Muscle layer of colon (tissue), 2 donors: ENCODE data around the gene JPT2.

Experiments used
- H3K27ac ChIP-seq: one replicate; pipeline ENCODE4 v1.7.0; 2013; ENCODE audit warnings: low read depth, mild to moderate bottlenecking, low read length, moderate library complexity
- H3K27me3 ChIP-seq, 2 donors: one replicate each; pipeline ENCODE4 v1.7.0; 2013; ENCODE audit warnings: low read length in 2 of 2, mild to moderate bottlenecking in 2 of 2; ENCODE audit not compliant: insufficient read depth in 2 of 2, control insufficient read depth in 1 of 2
- H3K36me3 ChIP-seq: one replicate; pipeline ENCODE4 v1.7.0; 2013; ENCODE audit warnings: mild to moderate bottlenecking, low read length; ENCODE audit not compliant: insufficient read depth
- H3K4me1 ChIP-seq: one replicate; pipeline ENCODE4 v1.7.0; 2013; ENCODE audit warnings: mild to moderate bottlenecking, low read length; ENCODE audit not compliant: insufficient read depth
- H3K4me3 ChIP-seq, 2 donors: one replicate each; pipeline ENCODE4 v1.7.0; 2013; ENCODE audit warnings: low read length in 2 of 2, low read depth in 1 of 2, mild to moderate bottlenecking in 1 of 2, moderate library complexity in 1 of 2
- H3K9ac ChIP-seq: one replicate; pipeline ENCODE4 v1.7.0; 2013; ENCODE audit warnings: low read length
- H3K9me3 ChIP-seq: one replicate; pipeline ENCODE4 v1.7.0; 2013; ENCODE audit warnings: mild to moderate bottlenecking, low read length
- donor health status: abdominal sarcoma.
- donor health status: Adenocarcinoma of cecum.

JPT2 gene, protein sequence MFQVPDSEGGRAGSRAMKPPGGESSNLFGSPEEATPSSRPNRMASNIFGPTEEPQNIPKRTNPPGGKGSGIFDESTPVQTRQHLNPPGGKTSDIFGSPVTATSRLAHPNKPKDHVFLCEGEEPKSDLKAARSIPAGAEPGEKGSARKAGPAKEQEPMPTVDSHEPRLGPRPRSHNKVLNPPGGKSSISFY

DNA sequence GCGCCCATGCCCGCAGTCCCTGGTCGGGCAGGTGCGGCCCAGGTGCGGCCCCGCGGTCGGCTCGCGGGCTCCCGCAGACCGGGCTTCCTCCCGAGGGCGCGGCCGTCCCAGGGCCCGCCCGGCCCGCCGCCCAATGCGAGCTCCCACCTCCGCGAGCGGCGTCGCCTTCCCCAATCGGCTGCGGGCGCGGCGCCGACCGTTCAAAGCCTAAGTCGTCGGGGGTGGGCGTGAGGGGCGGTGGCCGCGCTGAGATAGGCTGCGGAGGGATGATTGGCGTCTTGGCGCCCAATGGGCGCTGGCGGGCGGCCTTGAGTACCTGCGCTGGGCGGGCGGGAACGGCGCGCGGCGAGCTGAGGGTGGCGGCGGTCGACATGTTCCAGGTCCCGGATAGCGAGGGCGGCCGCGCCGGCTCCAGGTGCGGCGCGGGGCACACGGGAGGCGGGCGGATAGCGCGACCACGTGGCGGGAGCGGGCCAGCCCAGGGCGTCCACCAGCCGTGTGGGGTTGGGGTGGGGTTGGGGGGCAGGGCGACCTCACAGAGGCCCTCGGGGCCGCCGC lies at the start of gene JPT2:
Gene JPT2, plus strand, starts transcription at position 338 of the 558 bp plus-strand sequence. Its CDS starts 34 bp downstream, at position 372.
- peak within 1 kb of the TSS; percentile 61 to 89 for H3K4me3 ChIP-seq
- H3K9ac ChIP-seq, result no peak within 1 kb of the TSS
- H3K27ac ChIP-seq, result peak within 1 kb of the TSS; percentile 21
- no peaks in the 10 kb centered on the region for H3K27me3 ChIP-seq
- H3K9me3 ChIP-seq, result no peaks in the 10 kb centered on the region
- H3K4me1 ChIP-seq, result peaks cover 9% of the 10 kb centered on the region
- peaks cover 21% of the 10 kb centered on the region for H3K36me3 ChIP-seq

- Histone ChIP-seq H3K4me1 (no peaks in the 10 kb centered on the region), H3K27me3 (no peaks in the 10 kb centered on the region), H3K36me3 (peaks cover 56% of the 10 kb centered on the region), H3K27ac (no peak overlapping the region), H3K9me3 (no peaks in the 10 kb centered on the region), H3K4me3 (no peak overlapping the region), H3K9ac (no peak overlapping the region)
Measured at GRCh38 chr16:1630450-1631213, 47.4 kb upstream of the JPT2 start.

DNA sequence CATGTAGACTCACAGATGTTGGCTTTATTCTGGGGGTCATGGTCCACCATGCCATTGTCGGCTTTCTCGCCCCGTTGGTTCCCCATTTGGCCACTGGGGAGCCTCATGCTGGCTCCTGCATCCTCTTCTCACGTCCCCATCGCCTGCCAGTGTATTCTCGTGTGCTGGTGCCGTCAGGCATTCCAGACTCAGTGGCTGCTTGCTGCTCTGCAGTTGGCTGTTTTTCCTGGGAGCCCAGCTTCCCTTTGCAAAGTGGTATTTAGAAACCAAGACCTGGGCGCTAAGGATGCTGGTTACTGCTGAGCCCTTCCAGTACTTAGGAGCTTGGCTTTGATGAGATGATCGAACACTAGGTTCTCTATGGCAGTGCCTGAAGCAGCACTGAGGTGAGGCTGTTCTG lies 46.8 kb upstream of the JPT2 start:
- Histone ChIP-seq H3K9ac (no peak overlapping the region), H3K4me3 (no peak overlapping the region), H3K27me3 (no peaks in the 10 kb centered on the region), H3K36me3 (peaks cover 53% of the 10 kb centered on the region), H3K9me3 (no peaks in the 10 kb centered on the region), H3K4me1 (no peaks in the 10 kb centered on the region), H3K27ac (no peak overlapping the region)

GRCh38 chr16:1631931-1632637 lies 46.0 kb upstream of the JPT2 start:
- peaks cover 47% of the 10 kb centered on the region for H3K36me3 ChIP-seq
- no peak overlapping the region for H3K4me3 ChIP-seq
- H3K9me3 ChIP-seq, result no peaks in the 10 kb centered on the region
- no peak overlapping the region for H3K27ac ChIP-seq
- H3K27me3 ChIP-seq, result no peaks in the 10 kb centered on the region
- no peaks in the 10 kb centered on the region for H3K4me1 ChIP-seq
- H3K9ac ChIP-seq, result no peak overlapping the region

DNA sequence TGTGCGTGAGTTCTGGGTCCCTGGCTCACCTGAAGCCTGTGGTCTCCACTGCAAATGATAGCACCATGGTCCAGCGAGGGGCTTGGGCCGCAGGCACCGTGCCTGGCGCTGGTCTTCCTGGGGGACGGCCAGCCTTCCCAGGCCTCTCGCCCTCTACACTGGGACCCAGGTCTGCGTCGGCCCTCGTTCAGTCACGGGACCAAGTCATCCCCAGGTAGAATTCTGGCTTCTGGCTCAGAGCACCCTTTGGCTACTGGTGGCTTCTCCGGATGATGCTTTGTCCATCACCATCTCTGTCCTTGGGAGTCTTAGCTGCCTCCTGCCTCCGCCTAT lies 45.5 kb upstream of the JPT2 start:
- no peaks in the 10 kb centered on the region for H3K9me3 ChIP-seq
- H3K4me3 ChIP-seq, result no peak overlapping the region
- H3K4me1 ChIP-seq, result no peaks in the 10 kb centered on the region
- H3K27me3 ChIP-seq, result no peaks in the 10 kb centered on the region
- H3K27ac ChIP-seq, result no peak overlapping the region
- peaks cover 49% of the 10 kb centered on the region for H3K36me3 ChIP-seq
- H3K9ac ChIP-seq, result no peak overlapping the region

- H3K27me3 ChIP-seq, result no peaks in the 10 kb centered on the region
- no peak overlapping the region for H3K27ac ChIP-seq
- H3K9me3 ChIP-seq, result no peaks in the 10 kb centered on the region
- no peaks in the 10 kb centered on the region for H3K4me1 ChIP-seq
- H3K9ac ChIP-seq, result no peak overlapping the region
- H3K36me3 ChIP-seq, result peaks cover 56% of the 10 kb centered on the region
- H3K4me3 ChIP-seq, result no peak overlapping the region
Measured at GRCh38 chr16:1633310-1633709, 44.8 kb upstream of the JPT2 start.

- Histone ChIP-seq H3K27ac (no peak overlapping the region), H3K36me3 (peaks cover 61% of the 10 kb centered on the region), H3K4me3 (no peak overlapping the region), H3K27me3 (no peaks in the 10 kb centered on the region), H3K4me1 (no peaks in the 10 kb centered on the region), H3K9me3 (no peaks in the 10 kb centered on the region), H3K9ac (no peak overlapping the region)
Measured at GRCh38 chr16:1634541-1634940, 43.5 kb upstream of the JPT2 start.

DNA sequence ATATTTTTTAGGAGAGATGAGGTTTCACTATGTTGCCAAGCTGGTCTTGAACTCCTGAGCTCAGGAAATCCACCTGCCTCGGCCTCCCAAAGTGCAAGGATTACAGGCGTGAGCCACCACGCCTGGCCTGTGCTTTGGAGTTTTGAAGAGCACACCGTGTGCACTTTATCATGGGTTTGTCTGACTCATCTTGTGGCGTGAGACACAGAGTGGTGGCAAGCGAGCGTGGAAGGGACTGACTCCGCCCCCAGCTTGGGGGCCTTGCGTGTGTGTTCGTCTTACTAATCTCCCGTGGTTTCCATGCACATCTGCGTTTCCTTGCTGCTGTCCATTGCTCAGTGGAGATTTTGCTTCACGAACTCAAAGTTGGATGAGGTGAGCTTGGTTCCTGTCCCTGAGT lies 43.0 kb upstream of the JPT2 start:
- Histone ChIP-seq H3K36me3 (peaks cover 64% of the 10 kb centered on the region), H3K9ac (no peak overlapping the region), H3K9me3 (no peaks in the 10 kb centered on the region), H3K27ac (no peak overlapping the region), H3K4me1 (no peaks in the 10 kb centered on the region), H3K27me3 (no peaks in the 10 kb centered on the region), H3K4me3 (no peak overlapping the region)

- Histone ChIP-seq H3K4me1 (no peaks in the 10 kb centered on the region), H3K27ac (no peak overlapping the region), H3K9ac (no peak overlapping the region), H3K27me3 (no peaks in the 10 kb centered on the region), H3K9me3 (no peaks in the 10 kb centered on the region), H3K36me3 (peaks cover 76% of the 10 kb centered on the region), H3K4me3 (no peak overlapping the region)
Measured at GRCh38 chr16:1637526-1637925, 40.6 kb upstream of the JPT2 start.

GRCh38 chr16:1638757-1639156 lies 39.3 kb upstream of the JPT2 start:
- no peak overlapping the region for H3K27ac ChIP-seq
- H3K9me3 ChIP-seq, result no peaks in the 10 kb centered on the region
- no peaks in the 10 kb centered on the region for H3K27me3 ChIP-seq
- H3K4me1 ChIP-seq, result no peaks in the 10 kb centered on the region
- H3K36me3 ChIP-seq, result peaks cover 73% of the 10 kb centered on the region
- H3K9ac ChIP-seq, result no peak overlapping the region
- no peak overlapping the region for H3K4me3 ChIP-seq

- Histone ChIP-seq H3K9me3 (no peaks in the 10 kb centered on the region), H3K4me3 (no peak overlapping the region), H3K27me3 (no peaks in the 10 kb centered on the region), H3K27ac (no peak overlapping the region), H3K4me1 (no peaks in the 10 kb centered on the region), H3K36me3 (peaks cover 73% of the 10 kb centered on the region), H3K9ac (no peak overlapping the region)
Measured at GRCh38 chr16:1639282-1639681, 38.8 kb upstream of the JPT2 start.
